SK-N-SH (cell line): ENCODE results near the gene GRM1. TPM values are rescaled to one million over a fixed set of nuclear protein-coding genes. Genes with fewer than 3 reads are reported as not detected.

Source experiments
- CTCF ChIA-PET: fragments of 300-600, 350-600 bp; formaldehyde crosslinking; extraction: SDS; loops from one replicate; lab custom pipeline; 2021; lab: Yijun Ruan, JAX
- POLR2A ChIA-PET: fragments of 350-600 bp; sonication (Branson Sonifier 250); formaldehyde crosslinking; extraction: SDS; loops from one replicate; lab custom pipeline; 2020; ENCODE audit warnings: antibody characterized with exemption, inconsistent platforms; lab: Yijun Ruan, JAX
- DNase-seq: peaks from one replicate; pipeline ENCODE4 v3.0.0; 2012
- H2AFZ ChIP-seq: fragments of 200-600 bp; sonication (generic); 2 replicates; pipeline ENCODE4 v1.8.1; 2016; ENCODE audit warnings: antibody characterized with exemption, mild to moderate bottlenecking, low read depth
- H3F3A ChIP-seq: fragments of 200-600 bp; sonication (generic); replicated peaks from 2 replicates; pipeline ENCODE3; 2016; ENCODE audit warnings: antibody characterized with exemption, mild to moderate bottlenecking; ENCODE audit not compliant: insufficient read depth
- H3K27ac ChIP-seq, 2 experiments: fragments of 200-500 bp in 1 of 2; fragments of 200-600 bp in 1 of 2; sonication (Bioruptor generic) in 1 of 2; sonication (generic), shearing (Covaris generic) in 1 of 2; 2 replicates each; pipeline versions ENCODE4 v1.5.1 to v1.6.1; 2014 to 2016; ENCODE audit warnings: low read depth in 2 of 2, inconsistent platforms in 1 of 2, low read length in 1 of 2, mild to moderate bottlenecking in 1 of 2, mixed read lengths in 1 of 2
- H3K27me3 ChIP-seq: fragments of 200-600 bp; sonication (generic), shearing (Covaris generic); 2 replicates; pipeline ENCODE4 v1.6.1; 2016; ENCODE audit warnings: mixed run types; ENCODE audit not compliant: insufficient read depth
- H3K36me3 ChIP-seq, 2 experiments: fragments of 200-500 bp in 1 of 2; fragments of 200-600 bp in 1 of 2; sonication (Bioruptor generic) in 1 of 2; sonication (generic) in 1 of 2; replicated peaks in 1 of 2; 2 replicates each; pipeline versions ENCODE3 to v1.5.1; 2014 to 2016; ENCODE audit warnings: low read length in 1 of 2, mild to moderate bottlenecking in 1 of 2; ENCODE audit not compliant: insufficient read depth in 2 of 2, control insufficient read depth in 1 of 2
- H3K4me1 ChIP-seq, 2 experiments: fragments of 200-500 bp in 1 of 2; fragments of 200-600 bp in 1 of 2; sonication (Bioruptor generic) in 1 of 2; sonication (generic), shearing (Covaris generic) in 1 of 2; 2 replicates each; pipeline versions ENCODE4 v1.5.1 to v1.6.1; 2014 to 2016; ENCODE audit warnings: low read depth in 1 of 2, low read length in 1 of 2, mixed run types in 1 of 2; ENCODE audit not compliant: insufficient read depth in 2 of 2, control insufficient read depth in 1 of 2
- H3K4me2 ChIP-seq: fragments of 200-600 bp; sonication (generic), shearing (Covaris generic); 2 replicates; pipeline ENCODE4 v1.6.1; 2017; ENCODE audit warnings: mixed run types
- H3K4me3 ChIP-seq, 2 experiments: fragments of 200-500 bp in 1 of 2; fragments of 200-600 bp in 1 of 2; sonication (Bioruptor generic) in 1 of 2; sonication (generic), shearing (Covaris generic) in 1 of 2; 2 replicates each; pipeline versions ENCODE4 v1.5.1 to v1.8.1; 2014 to 2016; ENCODE audit warnings: low read depth in 2 of 2, inconsistent platforms in 1 of 2, low read length in 1 of 2, mild to moderate bottlenecking in 1 of 2, mixed read lengths in 1 of 2, moderate library complexity in 1 of 2
- H3K79me2 ChIP-seq: fragments of 200-600 bp; sonication (generic); 2 replicates; pipeline ENCODE4 v1.8.1; 2017; ENCODE audit warnings: mild to moderate bottlenecking; ENCODE audit not compliant: insufficient read depth
- H3K9ac ChIP-seq: fragments of 200-600 bp; sonication (generic); 2 replicates; pipeline ENCODE4 v1.6.1; 2017; ENCODE audit warnings: mixed run types
- H3K9me2 ChIP-seq: fragments of 200-600 bp; sonication (generic); 2 replicates; pipeline ENCODE4 v1.6.1; 2017; ENCODE audit warnings: mixed run types
- H3K9me3 ChIP-seq: fragments of 200-600 bp; sonication (generic); 2 replicates; pipeline ENCODE4 v1.6.1; 2017; ENCODE audit warnings: mixed run types, mild to moderate bottlenecking, moderate library complexity
- H4K20me1 ChIP-seq: fragments of 200-600 bp; sonication (generic); 2 replicates; pipeline ENCODE4 v1.6.1; 2017; ENCODE audit warnings: mild to moderate bottlenecking, mixed run types; ENCODE audit not compliant: insufficient read depth
- CHD2 ChIP-seq: fragments of 150-350 bp; IDR thresholded peaks from 2 replicates; pipeline ENCODE4 v1.6.1; 2018; ENCODE audit warnings: low read length; ENCODE audit not compliant: partially characterized antibody
- ELF1 ChIP-seq: IDR thresholded peaks from 2 replicates; pipeline ENCODE4 v1.4.0; 2012
- EP300 ChIP-seq, 2 experiments: IDR thresholded peaks; 2 replicates each; pipeline versions ENCODE4 v1.4.0 to v1.6.1; 2012; ENCODE audit warnings: borderline replicate concordance in 1 of 2, low read depth in 1 of 2, low read length in 1 of 2
- FOXM1 ChIP-seq: IDR thresholded peaks from 2 replicates; pipeline ENCODE4 v1.4.0; 2012; ENCODE audit warnings: low read depth, mild to moderate bottlenecking
- GABPA ChIP-seq: IDR thresholded peaks from 2 replicates; pipeline ENCODE4 v1.4.0; 2012; ENCODE audit warnings: low read depth, mild to moderate bottlenecking
- JUND ChIP-seq: IDR thresholded peaks from 2 replicates; pipeline ENCODE4 v1.4.0; 2012
- RFX5 ChIP-seq: IDR thresholded peaks from 2 replicates; pipeline ENCODE4 v1.6.1; 2012; ENCODE audit warnings: mild to moderate bottlenecking, improper control_type of control experiment, low read length
- RXRA ChIP-seq: IDR thresholded peaks from 2 replicates; pipeline ENCODE4 v1.4.0; 2012; ENCODE audit warnings: low read depth, mild to moderate bottlenecking, borderline replicate concordance
- SMC3 ChIP-seq: IDR thresholded peaks from 2 replicates; pipeline ENCODE4 v1.6.1; 2012; ENCODE audit warnings: low read depth, low read length, improper control_type of control experiment
- TAF1 ChIP-seq: IDR thresholded peaks from 2 replicates; pipeline ENCODE4 v1.6.1; 2012; ENCODE audit warnings: low read depth, mild to moderate bottlenecking, low read length, moderate library complexity, borderline replicate concordance
- WGBS: methylation state at CpG from one replicate; pipeline ENCODE4 v1.1.6; 2017; ENCODE audit warnings: low lambda C conversion rate; 5-methylcytosine and 5-hydroxymethylcytosine counted together
- polyA plus RNA-seq, 3 experiments: library from polyadenylated mRNA; depleted of rRNA; stranded (reverse); fragments of >200 nt; gene quantifications; 2 replicates each; pipeline ENCODE4 v1.2.3, GENCODE V29; 2012
- TF ChIP-seq, protein P1 (sequence below): IDR thresholded peaks from 2 replicates; pipeline ENCODE4 v1.6.1; 2012; ENCODE audit warnings: mild to moderate bottlenecking, low read depth, low read length, moderate library complexity
- TF ChIP-seq, protein P2 (sequence below): IDR thresholded peaks from 2 replicates; pipeline ENCODE4 v1.4.0; 2012; ENCODE audit warnings: low read depth, borderline replicate concordance
- TF ChIP-seq, protein P3 (sequence below): IDR thresholded peaks from 2 replicates; pipeline ENCODE4 v1.4.0; 2012; ENCODE audit warnings: low read depth
- TF ChIP-seq, protein P4 (sequence below): IDR thresholded peaks from 2 replicates; pipeline ENCODE4; 2012
- TF ChIP-seq, protein P5 (sequence below): fragments of 150-350 bp; IDR thresholded peaks from 2 replicates; pipeline ENCODE4 v1.6.1; 2017; ENCODE audit warnings: antibody characterized with exemption, low read length, low read depth, borderline replicate concordance

Gene GRM1
- polyA plus RNA-seq, 1 of the 3 experiments (the other 2 are of a cell fraction): 0.05 TPM

DNA sequence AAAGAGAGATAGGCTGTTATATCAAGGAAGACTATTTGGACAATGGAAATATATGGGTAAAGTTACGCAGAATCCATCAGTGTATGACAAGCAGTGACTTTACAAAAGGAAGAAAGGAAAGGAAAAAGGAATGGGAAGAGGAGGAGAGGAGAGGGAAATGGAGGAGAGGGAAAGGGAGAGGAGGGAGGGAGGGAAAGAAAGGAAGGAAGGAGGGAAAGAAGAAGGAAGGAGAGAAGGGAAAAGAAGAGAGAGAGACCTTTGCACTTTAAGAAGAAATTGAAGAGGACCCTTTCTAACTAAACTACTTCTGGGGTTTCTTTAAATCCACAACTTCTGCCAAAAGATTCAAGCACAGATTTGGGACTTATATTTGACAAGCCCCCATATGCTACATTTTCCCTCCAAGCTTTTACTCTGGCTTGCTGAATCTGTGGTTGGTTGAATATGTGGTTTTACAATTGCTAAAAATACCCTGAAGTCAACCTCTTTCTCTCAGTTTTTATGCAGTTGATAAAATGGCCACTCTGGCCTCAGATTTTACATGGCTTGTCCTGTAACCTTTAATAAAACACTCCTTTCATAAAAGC lies 394.0 kb downstream of the GRM1 start:
- ChIA-PET CTCF (no interaction called here), POLR2A (no interaction called here)
- Histone ChIP-seq H3K27ac (no peak overlapping the region), H3K36me3 (no peaks in the 10 kb centered on the region), H3F3A (no peaks in the 10 kb centered on the region), H3K27me3 (no peaks in the 10 kb centered on the region), H3K9me2 (no peaks in the 10 kb centered on the region), H3K4me1 (no peaks in the 10 kb centered on the region), H2AFZ (no peak overlapping the region), H3K79me2 (no peaks in the 10 kb centered on the region), H3K9ac (no peak overlapping the region), H3K4me2 (no peak overlapping the region), H3K9me3 (no peaks in the 10 kb centered on the region), H3K4me3 (no peak overlapping the region), H4K20me1 (no peaks in the 10 kb centered on the region)
- WGBS: 46% methylated on average over 1 of the region's 1 CpG
- DNase-seq: no peak
- TF ChIP-seq ELF1 (no peak), FOXM1 (no peak), SMC3 (no peak), TAF1 (no peak)

DNA sequence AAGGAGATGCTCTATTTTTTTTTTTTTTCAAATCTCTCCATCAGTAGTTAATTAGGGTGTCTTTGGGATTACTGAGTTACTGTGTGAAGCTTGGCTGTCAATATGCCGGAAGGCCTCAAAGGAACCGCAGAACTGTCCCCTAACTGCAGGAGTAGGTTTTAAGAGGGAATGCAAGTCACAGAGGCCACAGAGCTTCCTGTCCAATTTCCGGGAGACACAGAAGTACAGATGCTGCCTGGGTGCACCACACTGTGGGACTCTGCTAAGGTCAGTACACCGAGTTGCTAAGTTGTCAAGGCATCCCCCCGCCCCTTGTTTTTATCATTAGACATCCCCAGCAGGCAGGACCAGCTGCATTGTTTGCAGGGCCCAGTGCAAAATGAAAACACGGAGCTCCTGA lies 394.6 kb downstream of the GRM1 start:
- TF ChIP-seq TAF1: no peak
- TF ChIP-seq CHD2: no peak
- TF ChIP-seq, protein P1, sequence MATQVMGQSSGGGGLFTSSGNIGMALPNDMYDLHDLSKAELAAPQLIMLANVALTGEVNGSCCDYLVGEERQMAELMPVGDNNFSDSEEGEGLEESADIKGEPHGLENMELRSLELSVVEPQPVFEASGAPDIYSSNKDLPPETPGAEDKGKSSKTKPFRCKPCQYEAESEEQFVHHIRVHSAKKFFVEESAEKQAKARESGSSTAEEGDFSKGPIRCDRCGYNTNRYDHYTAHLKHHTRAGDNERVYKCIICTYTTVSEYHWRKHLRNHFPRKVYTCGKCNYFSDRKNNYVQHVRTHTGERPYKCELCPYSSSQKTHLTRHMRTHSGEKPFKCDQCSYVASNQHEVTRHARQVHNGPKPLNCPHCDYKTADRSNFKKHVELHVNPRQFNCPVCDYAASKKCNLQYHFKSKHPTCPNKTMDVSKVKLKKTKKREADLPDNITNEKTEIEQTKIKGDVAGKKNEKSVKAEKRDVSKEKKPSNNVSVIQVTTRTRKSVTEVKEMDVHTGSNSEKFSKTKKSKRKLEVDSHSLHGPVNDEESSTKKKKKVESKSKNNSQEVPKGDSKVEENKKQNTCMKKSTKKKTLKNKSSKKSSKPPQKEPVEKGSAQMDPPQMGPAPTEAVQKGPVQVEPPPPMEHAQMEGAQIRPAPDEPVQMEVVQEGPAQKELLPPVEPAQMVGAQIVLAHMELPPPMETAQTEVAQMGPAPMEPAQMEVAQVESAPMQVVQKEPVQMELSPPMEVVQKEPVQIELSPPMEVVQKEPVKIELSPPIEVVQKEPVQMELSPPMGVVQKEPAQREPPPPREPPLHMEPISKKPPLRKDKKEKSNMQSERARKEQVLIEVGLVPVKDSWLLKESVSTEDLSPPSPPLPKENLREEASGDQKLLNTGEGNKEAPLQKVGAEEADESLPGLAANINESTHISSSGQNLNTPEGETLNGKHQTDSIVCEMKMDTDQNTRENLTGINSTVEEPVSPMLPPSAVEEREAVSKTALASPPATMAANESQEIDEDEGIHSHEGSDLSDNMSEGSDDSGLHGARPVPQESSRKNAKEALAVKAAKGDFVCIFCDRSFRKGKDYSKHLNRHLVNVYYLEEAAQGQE: no peak
- TF ChIP-seq, protein P2, sequence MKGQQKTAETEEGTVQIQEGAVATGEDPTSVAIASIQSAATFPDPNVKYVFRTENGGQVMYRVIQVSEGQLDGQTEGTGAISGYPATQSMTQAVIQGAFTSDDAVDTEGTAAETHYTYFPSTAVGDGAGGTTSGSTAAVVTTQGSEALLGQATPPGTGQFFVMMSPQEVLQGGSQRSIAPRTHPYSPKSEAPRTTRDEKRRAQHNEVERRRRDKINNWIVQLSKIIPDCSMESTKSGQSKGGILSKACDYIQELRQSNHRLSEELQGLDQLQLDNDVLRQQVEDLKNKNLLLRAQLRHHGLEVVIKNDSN: no peak
- TF ChIP-seq RXRA: no peak
- TF ChIP-seq RFX5: no peak
- TF ChIP-seq, protein P3, sequence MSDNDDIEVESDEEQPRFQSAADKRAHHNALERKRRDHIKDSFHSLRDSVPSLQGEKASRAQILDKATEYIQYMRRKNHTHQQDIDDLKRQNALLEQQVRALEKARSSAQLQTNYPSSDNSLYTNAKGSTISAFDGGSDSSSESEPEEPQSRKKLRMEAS: no peak
- no peak for TF ChIP-seq GABPA
- TF ChIP-seq, protein P4, sequence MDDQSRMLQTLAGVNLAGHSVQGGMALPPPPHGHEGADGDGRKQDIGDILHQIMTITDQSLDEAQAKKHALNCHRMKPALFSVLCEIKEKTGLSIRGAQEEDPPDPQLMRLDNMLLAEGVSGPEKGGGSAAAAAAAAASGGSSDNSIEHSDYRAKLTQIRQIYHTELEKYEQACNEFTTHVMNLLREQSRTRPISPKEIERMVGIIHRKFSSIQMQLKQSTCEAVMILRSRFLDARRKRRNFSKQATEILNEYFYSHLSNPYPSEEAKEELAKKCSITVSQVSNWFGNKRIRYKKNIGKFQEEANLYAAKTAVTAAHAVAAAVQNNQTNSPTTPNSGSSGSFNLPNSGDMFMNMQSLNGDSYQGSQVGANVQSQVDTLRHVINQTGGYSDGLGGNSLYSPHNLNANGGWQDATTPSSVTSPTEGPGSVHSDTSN: no peak
- TF ChIP-seq, protein P5, sequence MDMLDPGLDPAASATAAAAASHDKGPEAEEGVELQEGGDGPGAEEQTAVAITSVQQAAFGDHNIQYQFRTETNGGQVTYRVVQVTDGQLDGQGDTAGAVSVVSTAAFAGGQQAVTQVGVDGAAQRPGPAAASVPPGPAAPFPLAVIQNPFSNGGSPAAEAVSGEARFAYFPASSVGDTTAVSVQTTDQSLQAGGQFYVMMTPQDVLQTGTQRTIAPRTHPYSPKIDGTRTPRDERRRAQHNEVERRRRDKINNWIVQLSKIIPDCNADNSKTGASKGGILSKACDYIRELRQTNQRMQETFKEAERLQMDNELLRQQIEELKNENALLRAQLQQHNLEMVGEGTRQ: no peak
- no peak for TF ChIP-seq EP300 (IDR thresholded peaks at IDR 0.05; ENCODE audit: borderline replicate concordance in 1 of 2, low read depth in 1 of 2, low read length in 1 of 2)
- TF ChIP-seq ELF1: no peak
- TF ChIP-seq JUND: no peak
- TF ChIP-seq, all 33 proteins: peak for 0
- Histone ChIP-seq H2AFZ (no peak overlapping the region), H3K9ac (no peak overlapping the region), H3K27me3 (no peaks in the 10 kb centered on the region), H3K79me2 (no peaks in the 10 kb centered on the region), H3F3A (no peaks in the 10 kb centered on the region), H3K27ac (no peak overlapping the region), H3K4me2 (no peak overlapping the region), H4K20me1 (no peaks in the 10 kb centered on the region), H3K36me3 (no peaks in the 10 kb centered on the region), H3K9me3 (no peaks in the 10 kb centered on the region), H3K4me3 (no peak overlapping the region), H3K9me2 (no peaks in the 10 kb centered on the region), H3K4me1 (no peaks in the 10 kb centered on the region)
- ChIA-PET CTCF (no interaction called here), POLR2A (no interaction called here)
- no peak for DNase-seq
- 62% methylated on average over 6 of the region's 6 CpGs for WGBS
